Suppressor macrophage treated with lipopolysaccharide for 4 hours (primary cell): Measurements from ENCODE around the gene KRT86.
A peak's percentile ranks its signal among the peaks of the same experiment; 100 is the strongest.
"Not testable (repeated sequence)": the region's sequence is repeated elsewhere in the genome, so short reads cannot be mapped to it uniquely, and the experiment has no call there.

Experiments
- DNase-seq: peaks from one replicate; pipeline ENCODE4 v3.0.0-alpha.2; 2020

Gene KRT86

GRCh38 chr12:52238916-52239646 is 35.4 kb upstream of the KRT86 start:
- no peak for DNase-seq

GRCh38 chr12:52239767-52240166 is 34.7 kb upstream of the KRT86 start:
- DNase-seq, result no peak

- DNase-seq, result not testable (repeated sequence)
Observed at GRCh38 chr12:52240247-52240646, 34.2 kb upstream of the KRT86 start.

GRCh38 chr12:52241205-52241842 is 33.1 kb upstream of the KRT86 start:
- no peak for DNase-seq

GRCh38 chr12:52242442-52243258 is 31.8 kb upstream of the KRT86 start:
- DNase-seq, result no peak

- no peak for DNase-seq
Observed at GRCh38 chr12:52243259-52243855, 31.1 kb upstream of the KRT86 start.

GRCh38 chr12:52243856-52244614 is 30.4 kb upstream of the KRT86 start:
- DNase-seq, result peak; percentile 90

GRCh38 chr12:52244615-52244994 is 29.8 kb upstream of the KRT86 start:
- DNase-seq, result no peak

GRCh38 chr12:52245259-52245961 is 29.0 kb upstream of the KRT86 start:
- no peak for DNase-seq

GRCh38 chr12:52245962-52246569 is 28.4 kb upstream of the KRT86 start:
- no peak for DNase-seq

- DNase-seq, result no peak
Observed at GRCh38 chr12:52246720-52247621, 27.5 kb upstream of the KRT86 start.

GRCh38 chr12:52247622-52248540 is 26.6 kb upstream of the KRT86 start:
- DNase-seq, result no peak

- no peak for DNase-seq
Observed at GRCh38 chr12:52248541-52249461, 25.6 kb upstream of the KRT86 start.

GRCh38 chr12:52249511-52250047 is 24.9 kb upstream of the KRT86 start:
- no peak for DNase-seq

GRCh38 chr12:52250048-52250990 is 24.1 kb upstream of the KRT86 start:
- no peak for DNase-seq

GRCh38 chr12:52251367-52252051 is 22.9 kb upstream of the KRT86 start:
- no peak for DNase-seq
